Dorsolateral prefrontal cortex (tissue), 118 donors: ENCODE measurements around the gene PTPA. TPM values are rescaled to one million over a fixed set of nuclear protein-coding genes. Genes with fewer than 3 reads are reported as not detected.

Source experiments
- total RNA-seq, 120 experiments: library from RNA; stranded (reverse); gene quantifications; one replicate each; pipeline versions ENCODE4 v1.2.3 to v1.2.4, GENCODE V29; 2022

The PTPA gene
- total RNA-seq, 120 experiments from 2014 or later, result 149 to 296 (median 203) TPM

Other genes starting within 250 kb of the PTPA start
- gene KYAT1, start 229.5 kb upstream of the PTPA start, total RNA-seq, result 10 to 100 TPM; 22.3 to 55.0 (median 36.5) TPM
- 100 to 1,000 TPM in 48 of 120 experiments, 10 to 100 TPM in 72; 63.8 to 213 (median 95.1) TPM for gene LRRC8A, start 229.3 kb upstream of the PTPA start, total RNA-seq
- 100 to 1,000 TPM in 1 of 120 experiments, 10 to 100 TPM in 118, 1 to 10 TPM in 1; 8.8 to 113 (median 34.2) TPM for gene PHYHD1, start 190.4 kb upstream of the PTPA start, total RNA-seq
- 10 to 100 TPM in 23 of 120 experiments, 1 to 10 TPM in 97; 3.6 to 13.2 (median 8.4) TPM for gene DOLK, start 163.8 kb upstream of the PTPA start, total RNA-seq
- 10 to 100 TPM; 23.7 to 70.4 (median 41.1) TPM for gene NUP188, start 163.7 kb upstream of the PTPA start, total RNA-seq
- 100 to 1,000 TPM; 128 to 337 (median 194) TPM for gene SH3GLB2, start 83.1 kb upstream of the PTPA start, total RNA-seq
- 10 to 100 TPM; 33.8 to 76.4 (median 47.9) TPM for gene MIGA2, start 74.8 kb upstream of the PTPA start, total RNA-seq
- gene DOLPP1, start 30.3 kb upstream of the PTPA start, total RNA-seq, result 10 to 100 TPM in 118 of 120 experiments, 1 to 10 TPM in 2; 9.9 to 26.6 (median 16.5) TPM
- 10 to 100 TPM; 32.6 to 71.0 (median 47.5) TPM for gene CRAT, start 622 bp upstream of the PTPA start, total RNA-seq
- 10 to 100 TPM in 102 of 120 experiments, 1 to 10 TPM in 18; 4.7 to 34.0 (median 13.8) TPM for gene IER5L, start 66.8 kb downstream of the PTPA start, total RNA-seq